Endothelial cell of umbilical vein (primary cell): ENCODE measurements around the gene CFAP77. TPM values are rescaled to one million over a fixed set of nuclear protein-coding genes. Genes with fewer than 3 reads are reported as not detected.

Source experiments
- BruUV-seq: library from RNA; stranded (reverse); fragments of 400-500 nt; replicated peaks from 2 replicates; lab custom pipeline; 2021; lab: Mats Ljungman, UMichigan
- CTCF ChIA-PET: fragments of 300-600, 350-600 bp; sonication (Branson Sonifier 250); formaldehyde crosslinking; loops from one replicate; lab custom pipeline; 2021; ENCODE audit warnings: antibody characterized with exemption, inconsistent platforms; lab: Charles Lee
- POLR2A ChIA-PET: fragments of 300-600, 350-600 bp; sonication (Branson Sonifier 250); formaldehyde crosslinking; loops from one replicate; lab custom pipeline; 2021; ENCODE audit warnings: antibody characterized with exemption, inconsistent platforms; lab: Charles Lee
- DNase-seq: peaks from one replicate; pipeline ENCODE4 v3.0.0-alpha.2; 2011; ENCODE audit warnings: low read depth, low spot score
- FAIRE-seq: peaks from 2 replicates; lab custom pipeline; 2011; peaks lifted over from hg19 to GRCh38; lab: Jason Lieb, UNC
- H2AFZ ChIP-seq: 2 replicates; pipeline ENCODE4 v1.6.0; 2012; ENCODE audit warnings: low read depth, low read length, control low read depth, inconsistent platforms
- H3K27ac ChIP-seq: 2 replicates; pipeline ENCODE4 v1.5.1; 2011; ENCODE audit warnings: low read depth, mild to moderate bottlenecking, control low read depth, low read length, moderate library complexity; ENCODE audit not compliant: insufficient read depth
- H3K27me3 ChIP-seq, 2 experiments: 2 replicates each; pipeline versions ENCODE4 v1.6.0 to v1.6.1; 2011; ENCODE audit warnings: low read length in 2 of 2, mixed read lengths in 1 of 2; ENCODE audit not compliant: control insufficient read depth in 2 of 2, insufficient read depth in 2 of 2
- H3K36me3 ChIP-seq, 2 experiments: 2 replicates in 1 of 2; 3 replicates in 1 of 2; pipeline ENCODE4 v1.5.1; 2011; ENCODE audit warnings: low read length in 2 of 2, mild to moderate bottlenecking in 1 of 2, moderate library complexity in 1 of 2; ENCODE audit not compliant: control insufficient read depth in 2 of 2, insufficient read depth in 2 of 2; ENCODE audit errors: extremely low read depth in 1 of 2
- H3K4me1 ChIP-seq: 3 replicates; pipeline ENCODE4 v1.5.1; 2011; ENCODE audit warnings: mild to moderate bottlenecking, low read length; ENCODE audit not compliant: control insufficient read depth, insufficient read depth; ENCODE audit errors: extremely low read depth
- H3K4me2 ChIP-seq: 2 replicates; pipeline ENCODE4 v1.6.1; 2011; ENCODE audit warnings: low read length, control low read depth, mixed read lengths; ENCODE audit not compliant: insufficient read depth
- H3K4me3 ChIP-seq, 3 experiments: fragments of 200-600 bp in 1 of 3; sonication (generic), shearing (Covaris generic) in 1 of 3; replicated peaks in 1 of 3; 2 replicates each; pipeline ENCODE4 v1.5.1; 2011 to 2016; ENCODE audit warnings: control low read depth in 3 of 3, low read length in 3 of 3, mild to moderate bottlenecking in 2 of 3, inconsistent platforms in 1 of 3, low read depth in 1 of 3, moderate library complexity in 1 of 3; ENCODE audit not compliant: insufficient read depth in 1 of 3
- H3K79me2 ChIP-seq: 2 replicates; pipeline ENCODE4 v1.6.0; 2012; ENCODE audit warnings: low read length, inconsistent platforms; ENCODE audit not compliant: control insufficient read depth, insufficient read depth
- H3K9ac ChIP-seq: replicated peaks from 2 replicates; pipeline ENCODE3; 2011; ENCODE audit warnings: low read length, control low read depth; ENCODE audit not compliant: insufficient read depth; ENCODE audit errors: extremely low read depth
- H3K9me1 ChIP-seq: replicated peaks from 3 replicates; pipeline ENCODE4 v1.6.0; 2011; ENCODE audit warnings: mild to moderate bottlenecking, low read length; ENCODE audit not compliant: control insufficient read depth, insufficient read depth; ENCODE audit errors: extremely low read depth
- H3K9me3 ChIP-seq: replicated peaks from 2 replicates; pipeline ENCODE4 v1.5.1; 2012; ENCODE audit warnings: low read length, inconsistent platforms; ENCODE audit not compliant: control insufficient read depth, insufficient read depth
- H4K20me1 ChIP-seq: replicated peaks from 2 replicates; pipeline ENCODE3; 2011; ENCODE audit warnings: mild to moderate bottlenecking, low read length; ENCODE audit not compliant: control insufficient read depth, insufficient read depth; ENCODE audit errors: extremely low read depth
- EZH2 ChIP-seq: IDR thresholded peaks from 2 replicates; pipeline ENCODE4 v1.6.1; 2012; ENCODE audit warnings: borderline replicate concordance, low read depth, mild to moderate bottlenecking, moderate library complexity, low read length, inconsistent platforms; ENCODE audit not compliant: severe bottlenecking
- FOS ChIP-seq: IDR thresholded peaks from 2 replicates; pipeline ENCODE4 v1.6.1; 2011; ENCODE audit warnings: mild to moderate bottlenecking, low read length, moderate library complexity, borderline replicate concordance; ENCODE audit not compliant: insufficient read depth
- GATA2 ChIP-seq: IDR thresholded peaks from 2 replicates; pipeline ENCODE4 v1.7.0; 2011; ENCODE audit warnings: low read depth, mild to moderate bottlenecking, moderate library complexity, mixed read lengths, low read length; ENCODE audit not compliant: insufficient read length, insufficient read depth
- JUN ChIP-seq: IDR thresholded peaks from 2 replicates; pipeline ENCODE4 v1.6.1; 2011; ENCODE audit warnings: borderline replicate concordance, low read depth; ENCODE audit not compliant: insufficient read length, insufficient read depth
- MYC ChIP-seq: IDR thresholded peaks from one replicate; pipeline ENCODE4 v1.6.1; 2011; ENCODE audit warnings: mild to moderate bottlenecking, low read depth, low read length
- POLR2A ChIP-seq: IDR thresholded peaks from 2 replicates; pipeline ENCODE4 v1.6.1; 2012; ENCODE audit warnings: low read depth, mild to moderate bottlenecking, control low read depth, low read length
- POLR2AphosphoS5 ChIP-seq: IDR thresholded peaks from 2 replicates; pipeline ENCODE4 v1.6.1; 2012; ENCODE audit warnings: low read depth, mild to moderate bottlenecking, control low read depth, low read length, moderate library complexity; ENCODE audit not compliant: insufficient read depth
- dilution Hi-C: fragments of 300-500 bp; cut with MboI; formaldehyde crosslinking; loops from one replicate; pipeline ENCODE4 v1.15.0; 2019; ENCODE audit warnings: low sequenced_read_pairs; ENCODE audit not compliant: extremely low pct_ligation_motif_present
- intact Hi-C: fragments of 100-400 bp; cut with micrococcal nuclease; formaldehyde crosslinking; loops from one replicate; pipeline ENCODE4 v1.10.0; 2022
- polyA plus RNA-seq, 4 experiments: library from polyadenylated mRNA; depleted of rRNA in 3 of 4; stranded (reverse) in 3 of 4; unstranded in 1 of 4; fragments of >200 nt; gene quantifications; 2 replicates each; pipeline versions ENCODE4 v1.2.1 to v1.2.3, GENCODE V29; 2011 to 2012; ENCODE audit warnings: missing spikeins in 1 of 4
- total RNA-seq: library from RNA; stranded (reverse); gene quantifications from 2 replicates; pipeline ENCODE4 v1.2.3, GENCODE V29; 2021
- TF ChIP-seq, protein P1 (sequence below): IDR thresholded peaks from 2 replicates; pipeline ENCODE4 v1.6.1; 2011; ENCODE audit not compliant: insufficient read depth, insufficient read length
- TF ChIP-seq, protein P2 (sequence below), 2 donors: IDR thresholded peaks; 1 replicate in 1 of 2; 2 replicates in 1 of 2; pipeline ENCODE4 v1.5.1; 2011; ENCODE audit warnings: low read length in 2 of 2, mild to moderate bottlenecking in 2 of 2, moderate library complexity in 2 of 2, control low read depth in 1 of 2, inconsistent platforms in 1 of 2, low read depth in 1 of 2; ENCODE audit not compliant: insufficient read depth in 1 of 2; ENCODE audit errors: extremely low read depth in 1 of 2

Gene CFAP77
- total and polyA plus RNA-seq, 2 donors (not counting 3 experiments of a cell fraction or from before 2014, with no cell fraction given) = not detected

DNA sequence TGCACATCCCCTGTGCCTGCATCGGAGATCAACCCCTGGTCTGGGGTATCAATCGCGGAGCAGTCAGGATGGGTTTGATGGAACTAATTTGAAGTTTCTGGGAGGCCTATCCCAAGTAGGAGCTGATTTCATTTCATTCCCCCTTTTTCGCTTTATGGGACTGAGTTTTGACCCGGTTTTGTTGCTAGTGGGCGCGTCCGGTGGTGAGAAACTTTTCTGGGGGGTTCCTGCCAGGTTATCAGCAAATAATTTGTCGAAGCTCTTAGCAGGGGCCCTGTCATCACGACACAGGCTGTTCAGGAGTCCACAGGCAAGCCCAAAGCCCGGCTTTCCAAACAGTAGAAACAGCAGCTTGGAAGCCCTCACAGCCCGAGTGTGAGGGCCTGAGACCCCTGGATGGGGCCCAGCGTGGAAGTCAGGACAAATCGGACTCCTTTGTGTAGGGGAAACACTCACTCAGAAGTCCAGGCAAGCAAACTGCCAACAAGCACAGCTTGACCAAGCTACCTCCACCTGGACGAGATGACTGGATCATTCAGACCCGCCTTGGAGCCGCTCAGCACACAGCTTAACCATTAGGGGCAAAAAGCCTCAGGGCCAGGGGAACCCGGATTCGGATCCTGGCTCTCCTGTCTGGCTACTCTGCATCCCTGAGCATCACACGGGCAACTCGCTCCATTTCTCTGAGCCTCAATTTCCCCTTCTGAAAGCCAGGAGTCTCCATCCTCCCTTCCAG, 108.0 kb downstream of the CFAP77 start:
- H3K27me3 ChIP-seq = peaks cover 0 to 2% of the 10 kb centered on the region in 2 experiments
- CTCF ChIA-PET = interaction anchor here (0.6 to 1.1 kb wide), 3 partner anchors 11 to 332 kb away, joined by 4 read pairs; no protein-coding TSS in a partner anchor
- no TSS peak for BruUV-seq
- no peaks in the 10 kb centered on the region for H3K9me3 ChIP-seq
- H3K27ac ChIP-seq = no peak overlapping the region
- H2AFZ ChIP-seq = no peak overlapping the region
- no peak for FAIRE-seq
- no peak overlapping the region for H3K9ac ChIP-seq
- dilution Hi-C loops = no loop called here
- no peaks in the 10 kb centered on the region for H3K36me3 ChIP-seq
- no peak for TF ChIP-seq GATA2
- TF ChIP-seq MYC = no peak
- TF ChIP-seq, protein P1, sequence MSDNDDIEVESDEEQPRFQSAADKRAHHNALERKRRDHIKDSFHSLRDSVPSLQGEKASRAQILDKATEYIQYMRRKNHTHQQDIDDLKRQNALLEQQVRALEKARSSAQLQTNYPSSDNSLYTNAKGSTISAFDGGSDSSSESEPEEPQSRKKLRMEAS = no peak
- no peak for TF ChIP-seq FOS
- TF ChIP-seq, protein P2, sequence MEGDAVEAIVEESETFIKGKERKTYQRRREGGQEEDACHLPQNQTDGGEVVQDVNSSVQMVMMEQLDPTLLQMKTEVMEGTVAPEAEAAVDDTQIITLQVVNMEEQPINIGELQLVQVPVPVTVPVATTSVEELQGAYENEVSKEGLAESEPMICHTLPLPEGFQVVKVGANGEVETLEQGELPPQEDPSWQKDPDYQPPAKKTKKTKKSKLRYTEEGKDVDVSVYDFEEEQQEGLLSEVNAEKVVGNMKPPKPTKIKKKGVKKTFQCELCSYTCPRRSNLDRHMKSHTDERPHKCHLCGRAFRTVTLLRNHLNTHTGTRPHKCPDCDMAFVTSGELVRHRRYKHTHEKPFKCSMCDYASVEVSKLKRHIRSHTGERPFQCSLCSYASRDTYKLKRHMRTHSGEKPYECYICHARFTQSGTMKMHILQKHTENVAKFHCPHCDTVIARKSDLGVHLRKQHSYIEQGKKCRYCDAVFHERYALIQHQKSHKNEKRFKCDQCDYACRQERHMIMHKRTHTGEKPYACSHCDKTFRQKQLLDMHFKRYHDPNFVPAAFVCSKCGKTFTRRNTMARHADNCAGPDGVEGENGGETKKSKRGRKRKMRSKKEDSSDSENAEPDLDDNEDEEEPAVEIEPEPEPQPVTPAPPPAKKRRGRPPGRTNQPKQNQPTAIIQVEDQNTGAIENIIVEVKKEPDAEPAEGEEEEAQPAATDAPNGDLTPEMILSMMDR (IDR thresholded peaks at IDR 0.05; ENCODE audit: extremely low read depth in 1 of 2, insufficient read depth in 1 of 2, low read depth in 1 of 2, low read length in 2 of 2) = no peak
- TF ChIP-seq EZH2 = no peak
- TF ChIP-seq POLR2AphosphoS5 = no peak
- TF ChIP-seq POLR2A = no peak
- no peak for TF ChIP-seq JUN
- H3K4me3 ChIP-seq = no peak overlapping the region
- POLR2A ChIA-PET = no interaction called here
- H4K20me1 ChIP-seq = no peaks in the 10 kb centered on the region
- H3K4me2 ChIP-seq = no peak overlapping the region
- intact Hi-C loops = no loop called here
- H3K79me2 ChIP-seq = no peaks in the 10 kb centered on the region
- H3K4me1 ChIP-seq = no peaks in the 10 kb centered on the region
- H3K9me1 ChIP-seq = no peaks in the 10 kb centered on the region
- no peak for DNase-seq
